Urinary bladder (tissue), 4 donors: ENCODE data around the gene HOXB4. TPM values are rescaled to one million over a fixed set of nuclear protein-coding genes. Genes with fewer than 3 reads are reported as not detected.
"Not testable (repeated sequence)": the region's sequence is repeated elsewhere in the genome, so short reads cannot be mapped to it uniquely, and the experiment has no call there.

ENCODE experiments used
- DNase-seq: peaks from one replicate; pipeline ENCODE4 v3.0.0-alpha.2; 2015; ENCODE audit errors: extremely low spot score
- H3K27ac ChIP-seq: one replicate; pipeline ENCODE4 v1.5.1; 2013; ENCODE audit warnings: low read depth, mild to moderate bottlenecking, moderate library complexity
- H3K36me3 ChIP-seq: one replicate; pipeline ENCODE4 v1.6.1; 2013; ENCODE audit warnings: mild to moderate bottlenecking, moderate library complexity; ENCODE audit not compliant: insufficient read depth
- H3K4me1 ChIP-seq: one replicate; pipeline ENCODE4 v1.6.1; 2013; ENCODE audit warnings: mild to moderate bottlenecking, moderate library complexity; ENCODE audit not compliant: insufficient read depth
- H3K4me3 ChIP-seq: one replicate; pipeline ENCODE4 v1.5.1; 2013; ENCODE audit warnings: low read depth, low read length
- WGBS: extraction: QIAGEN DNeasy Blood & Tissue Kit; methylation state at CpG from one replicate; pipeline ENCODE4 v1.1.7; 2013; 5-methylcytosine and 5-hydroxymethylcytosine counted together
- polyA plus RNA-seq: library from polyadenylated mRNA; stranded (reverse); fragments of 200-250 nt; gene quantifications from one replicate; pipeline ENCODE4 v1.2.3, GENCODE V29; 2013
- total RNA-seq: library from RNA; depleted of rRNA; stranded (reverse); fragments of >200 nt; gene quantifications from one replicate; pipeline ENCODE4 v1.2.3, GENCODE V29; 2014
- donor health status: healthy with polysubstance abuse.
- donor health status: healthy.

The HOXB4 gene
- total and polyA plus RNA-seq, 2 donors: 2.0 to 2.1 TPM

- no peaks in the 10 kb centered on the region for H3K36me3 ChIP-seq
- H3K4me3 ChIP-seq: no peak overlapping the region
- 86% methylated on average over 4 of the region's 4 CpGs for WGBS
- DNase-seq: no peak
- no peak overlapping the region for H3K27ac ChIP-seq
- H3K4me1 ChIP-seq: no peaks in the 10 kb centered on the region
Measured at GRCh38 chr17:48539177-48539576, 39.0 kb downstream of the HOXB4 start.

- DNase-seq: no peak
- Histone ChIP-seq H3K4me3 (no peak overlapping the region), H3K4me1 (no peaks in the 10 kb centered on the region), H3K36me3 (no peaks in the 10 kb centered on the region), H3K27ac (no peak overlapping the region)
- WGBS: 90% methylated on average over 3 of the region's 3 CpGs
Measured at GRCh38 chr17:48537316-48537715, 40.8 kb downstream of the HOXB4 start.

- WGBS: 90% methylated on average over 9 of the region's 9 CpGs
- not testable (repeated sequence) for H3K4me1 ChIP-seq, H3K36me3 ChIP-seq, H3K27ac ChIP-seq, H3K4me3 ChIP-seq, DNase-seq
Measured at GRCh38 chr17:48535793-48536559, 42.2 kb downstream of the HOXB4 start.

GRCh38 chr17:48532261-48532660, 45.9 kb downstream of the HOXB4 start:
- WGBS: 74% methylated on average over 8 of the region's 8 CpGs

GRCh38 chr17:48530887-48531272, 47.3 kb downstream of the HOXB4 start, which contains the start of gene HOXB1:
Gene HOXB1, minus strand, starts transcription at chr17:48531011. Its CDS starts 107 bp downstream, at chr17:48530904.
- no peak for DNase-seq
- Histone ChIP-seq H3K4me1 (no peaks in the 10 kb centered on the region), H3K4me3 (no peak within 1 kb of the TSS), H3K36me3 (no peaks in the 10 kb centered on the region), H3K27ac (no peak within 1 kb of the TSS)
- 63% methylated on average over 15 of the region's 15 CpGs for WGBS

More at GRCh38 chr17:48532261-48532660, 45.9 kb downstream of the HOXB4 start:
- DNase-seq: no peak
- Histone ChIP-seq H3K4me1 (no peaks in the 10 kb centered on the region), H3K27ac (no peak overlapping the region), H3K36me3 (no peaks in the 10 kb centered on the region), H3K4me3 (no peak overlapping the region)

GRCh38 chr17:48530208-48530886, 47.8 kb downstream of the HOXB4 start:
- no peaks in the 10 kb centered on the region for H3K36me3 ChIP-seq
- no peak for DNase-seq

GRCh38 chr17:48529683-48530009, 48.5 kb downstream of the HOXB4 start:
- no peak overlapping the region for H3K27ac ChIP-seq
- no peaks in the 10 kb centered on the region for H3K4me1 ChIP-seq
- no peaks in the 10 kb centered on the region for H3K36me3 ChIP-seq
- DNase-seq: no peak
- H3K4me3 ChIP-seq: no peak overlapping the region
- WGBS: 69% methylated on average over 11 of the region's 11 CpGs

More at GRCh38 chr17:48530208-48530886, 47.8 kb downstream of the HOXB4 start:
- no peak overlapping the region for H3K27ac ChIP-seq
- no peaks in the 10 kb centered on the region for H3K4me1 ChIP-seq
- no peak overlapping the region for H3K4me3 ChIP-seq
- WGBS: 52% methylated on average over 37 of the region's 37 CpGs

GRCh38 chr17:48528936-48529682, 49.0 kb downstream of the HOXB4 start:
- WGBS: 83% methylated on average over 11 of the region's 11 CpGs
- Histone ChIP-seq H3K4me1 (no peaks in the 10 kb centered on the region), H3K4me3 (no peak overlapping the region), H3K27ac (no peak overlapping the region), H3K36me3 (no peaks in the 10 kb centered on the region)
- no peak for DNase-seq

GRCh38 chr17:48528153-48528935, 49.8 kb downstream of the HOXB4 start:
- Histone ChIP-seq H3K27ac (no peak overlapping the region), H3K4me1 (no peaks in the 10 kb centered on the region), H3K4me3 (no peak overlapping the region), H3K36me3 (no peaks in the 10 kb centered on the region)
- 61% methylated on average over 7 of the region's 7 CpGs for WGBS
- no peak for DNase-seq

GRCh38 chr17:48527547-48527932, 50.6 kb downstream of the HOXB4 start:
- Histone ChIP-seq H3K27ac (no peak overlapping the region), H3K36me3 (no peaks in the 10 kb centered on the region), H3K4me3 (no peak overlapping the region), H3K4me1 (no peaks in the 10 kb centered on the region)
- WGBS: 56% methylated on average over 14 of the region's 14 CpGs
- DNase-seq: no peak

GRCh38 chr17:48526608-48527546, 51.3 kb downstream of the HOXB4 start:
- no peak overlapping the region for H3K27ac ChIP-seq
- WGBS: 23% methylated on average over 59 of the region's 59 CpGs
- no peak overlapping the region for H3K4me3 ChIP-seq
- no peaks in the 10 kb centered on the region for H3K36me3 ChIP-seq
- H3K4me1 ChIP-seq: no peaks in the 10 kb centered on the region
- DNase-seq: no peak
